Measurements from ENCODE around the gene GRID1.

- TF ChIP-seq, protein P1, sequence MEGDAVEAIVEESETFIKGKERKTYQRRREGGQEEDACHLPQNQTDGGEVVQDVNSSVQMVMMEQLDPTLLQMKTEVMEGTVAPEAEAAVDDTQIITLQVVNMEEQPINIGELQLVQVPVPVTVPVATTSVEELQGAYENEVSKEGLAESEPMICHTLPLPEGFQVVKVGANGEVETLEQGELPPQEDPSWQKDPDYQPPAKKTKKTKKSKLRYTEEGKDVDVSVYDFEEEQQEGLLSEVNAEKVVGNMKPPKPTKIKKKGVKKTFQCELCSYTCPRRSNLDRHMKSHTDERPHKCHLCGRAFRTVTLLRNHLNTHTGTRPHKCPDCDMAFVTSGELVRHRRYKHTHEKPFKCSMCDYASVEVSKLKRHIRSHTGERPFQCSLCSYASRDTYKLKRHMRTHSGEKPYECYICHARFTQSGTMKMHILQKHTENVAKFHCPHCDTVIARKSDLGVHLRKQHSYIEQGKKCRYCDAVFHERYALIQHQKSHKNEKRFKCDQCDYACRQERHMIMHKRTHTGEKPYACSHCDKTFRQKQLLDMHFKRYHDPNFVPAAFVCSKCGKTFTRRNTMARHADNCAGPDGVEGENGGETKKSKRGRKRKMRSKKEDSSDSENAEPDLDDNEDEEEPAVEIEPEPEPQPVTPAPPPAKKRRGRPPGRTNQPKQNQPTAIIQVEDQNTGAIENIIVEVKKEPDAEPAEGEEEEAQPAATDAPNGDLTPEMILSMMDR (IDR thresholded peaks at IDR 0.05; ENCODE audit: low read length), result no peak
- no peak for TF ChIP-seq EZH2 (IDR thresholded peaks at IDR 0.05; ENCODE audit: borderline replicate concordance, low read length)
These were observed 108.9 kb downstream of the GRID1 start for GRCh38 chr10:86257683-86258082.
